Medulla oblongata (tissue), 1 donor: ENCODE measurements around the gene BCAS3.

ENCODE experiments used
- DNase-seq: peaks from one replicate; pipeline ENCODE4 v3.0.0-alpha.2; 2015; ENCODE audit errors: extremely low spot score

BCAS3 gene

GRCh38 chr17:61397086-61397842 is 719.6 kb downstream of the BCAS3 start:
- DNase-seq, result no peak

DNA sequence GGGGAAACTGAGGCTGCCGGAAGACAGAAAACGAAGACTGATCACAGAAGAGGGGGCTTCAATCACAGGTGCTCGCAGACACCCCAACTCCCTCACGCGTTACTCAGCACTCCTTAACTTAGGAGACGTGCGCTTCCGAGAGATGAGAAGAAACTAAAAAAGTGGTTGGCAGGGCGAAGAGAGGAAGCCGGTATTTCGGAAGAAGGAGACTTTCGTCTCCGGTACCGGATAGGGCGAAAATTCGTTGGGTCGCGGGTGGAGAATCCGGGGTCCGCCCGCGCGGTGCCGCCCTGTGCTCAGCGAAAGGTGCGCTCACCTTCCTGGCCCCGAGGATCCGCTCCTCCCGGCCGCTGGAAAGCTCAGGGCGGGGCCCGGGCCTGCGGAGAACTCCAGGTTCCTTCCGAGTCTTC is 721.1 kb downstream of the BCAS3 start:
- DNase-seq, result no peak

- DNase-seq, result no peak
Measured at GRCh38 chr17:61399131-61400065, 721.7 kb downstream of the BCAS3 start, which contains the start of gene TBX2. TBX2 (plus strand) TSS chr17:61399843; CDS start chr17:61400177, 334 bp downstream.

DNA sequence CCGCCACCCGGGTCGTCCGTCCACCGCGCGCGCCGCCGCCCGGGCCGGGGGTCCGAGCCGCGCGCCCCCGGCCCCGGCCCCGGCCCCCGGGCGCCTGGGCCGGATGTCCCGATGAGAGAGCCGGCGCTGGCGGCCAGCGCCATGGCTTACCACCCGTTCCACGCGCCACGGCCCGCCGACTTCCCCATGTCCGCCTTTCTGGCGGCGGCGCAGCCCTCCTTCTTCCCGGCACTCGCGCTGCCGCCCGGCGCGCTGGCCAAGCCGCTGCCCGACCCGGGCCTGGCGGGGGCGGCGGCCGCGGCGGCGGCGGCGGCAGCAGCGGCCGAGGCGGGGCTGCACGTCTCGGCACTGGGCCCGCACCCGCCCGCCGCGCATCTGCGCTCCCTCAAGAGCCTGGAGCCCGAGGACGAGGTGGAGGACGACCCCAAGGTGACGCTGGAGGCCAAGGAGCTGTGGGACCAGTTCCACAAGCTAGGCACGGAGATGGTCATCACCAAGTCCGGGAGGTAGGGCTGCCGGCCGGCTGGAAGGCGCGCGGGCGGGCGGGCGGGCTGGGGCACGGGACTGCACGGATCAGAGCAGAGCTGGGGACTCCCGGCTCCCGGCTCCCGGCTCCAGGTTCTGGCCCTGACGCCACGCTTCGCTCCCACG is 722.5 kb downstream of the BCAS3 start:
- DNase-seq, result no peak

GRCh38 chr17:61400717-61401388 is 723.2 kb downstream of the BCAS3 start:
- no peak for DNase-seq

DNA sequence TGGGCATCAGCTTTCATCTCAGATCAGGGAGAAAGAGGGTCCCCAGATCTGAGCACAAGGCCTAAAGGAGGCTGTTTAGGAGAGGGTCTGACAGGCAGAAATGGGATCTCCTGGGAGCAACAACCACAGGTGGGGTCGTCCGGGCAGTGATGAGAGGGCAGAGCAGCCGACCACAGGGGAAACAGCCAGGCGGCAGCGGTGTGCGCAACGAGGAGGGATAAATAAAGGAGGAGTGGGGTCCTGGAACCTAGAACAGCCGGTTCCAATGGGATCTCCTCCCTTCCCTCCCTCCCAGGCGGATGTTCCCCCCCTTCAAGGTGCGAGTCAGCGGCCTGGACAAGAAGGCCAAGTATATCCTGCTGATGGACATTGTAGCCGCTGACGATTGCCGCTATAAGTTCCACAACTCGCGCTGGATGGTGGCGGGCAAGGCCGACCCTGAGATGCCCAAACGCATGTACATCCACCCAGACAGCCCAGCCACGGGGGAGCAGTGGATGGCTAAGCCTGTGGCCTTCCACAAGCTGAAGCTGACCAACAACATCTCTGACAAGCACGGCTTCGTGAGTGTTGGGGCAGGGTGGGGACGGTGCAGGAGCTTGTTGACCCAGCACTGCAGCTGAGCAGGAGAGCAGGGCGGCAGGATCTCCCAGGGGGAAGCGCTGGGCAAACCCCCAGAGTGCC is 723.9 kb downstream of the BCAS3 start:
- no peak for DNase-seq

DNA sequence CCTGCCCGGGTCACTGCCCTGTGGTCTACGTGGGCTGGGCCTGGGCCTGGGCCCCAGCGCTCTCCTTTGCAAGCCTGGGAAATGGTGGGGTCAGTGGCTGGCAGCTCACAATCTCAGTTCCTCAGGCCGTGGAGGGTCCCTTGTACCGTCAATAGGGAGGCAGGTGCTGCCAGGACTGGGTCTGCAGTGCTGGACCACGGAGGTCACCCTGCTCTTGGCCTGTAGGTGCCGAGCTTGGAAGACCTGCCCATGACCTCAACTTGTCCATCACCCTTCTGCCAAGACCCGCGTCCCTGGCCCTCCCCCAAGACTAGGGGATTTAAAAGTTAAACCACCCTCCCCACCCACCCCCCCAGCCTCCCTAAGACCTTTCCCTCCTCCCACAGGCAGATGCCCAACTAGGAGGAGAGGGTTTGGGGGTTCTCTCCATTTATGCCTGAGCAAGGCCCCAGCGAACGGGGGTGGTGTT is 724.5 kb downstream of the BCAS3 start:
- DNase-seq, result no peak

- DNase-seq, result no peak
Measured at GRCh38 chr17:61402978-61403800, 725.5 kb downstream of the BCAS3 start.

- no peak for DNase-seq
Measured at GRCh38 chr17:61403801-61404662, 726.4 kb downstream of the BCAS3 start.

DNA sequence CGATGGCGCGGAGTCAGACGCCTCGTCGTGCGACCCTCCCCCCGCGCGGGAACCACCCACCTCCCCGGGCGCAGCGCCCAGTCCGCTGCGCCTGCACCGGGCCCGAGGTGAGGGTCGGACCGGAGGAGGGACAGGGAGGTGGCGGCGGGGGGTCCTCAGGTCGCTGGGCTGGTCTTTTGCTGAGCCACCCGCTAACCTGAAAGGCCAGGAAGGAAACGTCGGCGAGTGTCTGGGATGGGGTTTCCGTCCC is 726.9 kb downstream of the BCAS3 start:
- no peak for DNase-seq

GRCh38 chr17:61404913-61405685 is 727.4 kb downstream of the BCAS3 start:
- no peak for DNase-seq

- no peak for DNase-seq
Measured at GRCh38 chr17:61405686-61406536, 728.3 kb downstream of the BCAS3 start.

GRCh38 chr17:61406537-61406845 is 728.8 kb downstream of the BCAS3 start:
- no peak for DNase-seq

DNA sequence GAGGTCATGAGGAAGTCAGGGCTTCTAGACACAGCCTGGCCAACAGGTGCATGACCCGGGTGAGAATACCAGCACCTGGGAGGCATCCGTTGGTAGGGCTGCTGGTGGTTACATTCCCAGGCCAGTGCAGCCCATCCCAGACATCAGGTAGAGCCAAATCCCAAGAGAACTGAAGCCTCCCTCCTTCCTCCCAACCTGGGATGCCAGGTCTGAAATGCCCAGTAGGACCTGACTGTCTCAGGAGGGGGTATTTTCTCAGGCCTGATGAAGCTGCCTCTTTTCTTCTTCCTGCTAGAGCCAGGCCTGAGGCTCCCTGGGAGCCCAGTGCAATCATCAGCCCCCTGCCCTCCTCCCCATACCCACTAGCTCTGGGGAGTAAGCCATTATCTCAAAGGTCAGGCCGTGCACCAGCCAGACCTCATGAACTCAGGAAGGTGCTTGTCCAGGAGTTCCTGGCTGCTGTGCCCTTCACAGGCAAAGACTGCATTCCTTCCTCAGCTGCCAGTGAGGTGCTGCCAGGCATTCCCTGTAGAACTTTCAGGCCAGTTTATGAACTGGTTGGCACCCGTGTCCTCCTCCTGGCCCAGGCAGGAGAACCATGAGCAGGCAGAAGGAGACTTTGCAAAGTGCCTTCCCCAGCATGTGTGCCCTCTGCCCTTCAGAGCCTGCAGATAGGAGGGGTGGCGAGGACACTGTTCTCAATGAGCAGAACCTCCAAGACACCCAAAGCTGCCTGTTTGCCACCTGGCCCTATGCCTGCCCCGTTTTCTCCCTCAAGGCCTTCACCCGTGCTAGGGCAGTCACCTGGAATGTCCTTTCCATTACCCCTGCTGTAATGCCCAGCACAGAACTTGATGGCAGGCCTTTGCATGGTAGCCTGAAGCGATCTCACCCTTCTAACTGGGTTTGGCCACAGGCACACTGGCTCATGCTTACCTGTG is 729.6 kb downstream of the BCAS3 start:
- no peak for DNase-seq

DNA sequence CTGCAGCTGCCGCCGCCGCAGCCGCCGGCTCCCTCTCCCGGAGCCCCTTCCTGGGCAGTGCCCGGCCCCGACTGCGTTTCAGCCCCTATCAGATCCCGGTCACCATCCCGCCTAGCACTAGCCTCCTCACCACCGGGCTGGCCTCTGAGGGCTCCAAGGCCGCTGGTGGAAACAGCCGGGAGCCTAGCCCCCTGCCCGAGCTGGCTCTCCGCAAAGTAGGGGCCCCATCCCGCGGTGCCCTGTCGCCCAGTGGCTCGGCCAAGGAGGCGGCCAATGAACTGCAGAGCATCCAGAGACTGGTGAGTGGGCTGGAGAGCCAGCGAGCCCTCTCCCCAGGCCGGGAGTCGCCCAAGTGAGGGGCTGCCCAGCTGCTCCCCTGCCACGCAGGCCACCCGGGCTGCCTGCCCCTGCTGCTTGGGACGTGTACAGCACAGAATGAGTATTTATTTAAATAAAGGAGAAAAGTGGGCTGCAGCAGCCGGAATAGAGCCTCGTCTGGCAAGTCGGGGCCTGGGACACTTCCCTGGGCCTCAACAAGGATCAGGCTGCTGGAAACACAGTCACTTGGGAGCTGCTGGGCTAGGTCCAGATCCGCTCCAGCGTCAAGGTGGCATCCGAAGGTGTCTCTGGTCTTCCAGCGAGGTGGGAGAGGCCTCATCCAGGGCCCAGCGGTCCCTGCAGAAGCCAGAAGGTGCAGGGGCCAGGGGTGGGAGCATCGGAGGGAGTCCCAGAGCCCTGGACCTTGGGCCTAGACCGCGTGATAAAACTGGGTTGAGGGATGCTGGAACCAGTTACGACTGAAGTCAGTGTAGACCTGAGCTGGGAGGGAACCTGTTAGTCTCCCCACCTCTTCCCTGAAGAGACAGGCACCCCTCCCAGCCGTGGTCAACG is 730.7 kb downstream of the BCAS3 start:
- no peak for DNase-seq
